Mesothelial cell of epicardium (in vitro differentiated cells): ENCODE data around the gene CEACAM7. TPM values are rescaled to one million over a fixed set of nuclear protein-coding genes. Genes with fewer than 3 reads are reported as not detected.

Experiments used
- DNase-seq, 2 experiments: peaks; one replicate each; pipeline ENCODE4 v3.0.0; 2021; ENCODE audit warnings: low spot score in 2 of 2; ENCODE audit not compliant: unreplicated experiment in 2 of 2
- H3K27ac Mint-ChIP-seq: 2 replicates; pipeline ENCODE4 v1.8.0; 2021; ENCODE audit warnings: mixed read lengths
- H3K27me3 Mint-ChIP-seq: 2 replicates; pipeline ENCODE4 v1.8.0; 2021; ENCODE audit warnings: low read depth, mixed read lengths
- H3K36me3 Mint-ChIP-seq: 2 replicates; pipeline ENCODE4 v1.8.0; 2021; ENCODE audit warnings: mixed read lengths
- H3K4me1 Mint-ChIP-seq: 2 replicates; pipeline ENCODE4 v1.8.0; 2021; ENCODE audit warnings: mixed read lengths
- H3K4me3 Mint-ChIP-seq: 2 replicates; pipeline ENCODE4 v1.8.0; 2021; ENCODE audit warnings: mild to moderate bottlenecking, moderate library complexity, mixed read lengths
- H3K9me3 Mint-ChIP-seq: 2 replicates; pipeline ENCODE4 v1.8.0; 2021; ENCODE audit warnings: mixed read lengths
- total RNA-seq: library from RNA; stranded (reverse); gene quantifications from 3 replicates; pipeline ENCODE4 v1.2.1, GENCODE V29; 2021
- TF ChIP-seq, protein P1 (sequence below): fragments of 200-600 bp; sonication (generic); IDR thresholded peaks from one replicate; pipeline ENCODE4 v1.5.0; 2021; ENCODE audit warnings: antibody characterized with exemption; ENCODE audit not compliant: unreplicated experiment

The CEACAM7 gene
- total RNA-seq, 1 donor from 2014 or later: not detected

DNA sequence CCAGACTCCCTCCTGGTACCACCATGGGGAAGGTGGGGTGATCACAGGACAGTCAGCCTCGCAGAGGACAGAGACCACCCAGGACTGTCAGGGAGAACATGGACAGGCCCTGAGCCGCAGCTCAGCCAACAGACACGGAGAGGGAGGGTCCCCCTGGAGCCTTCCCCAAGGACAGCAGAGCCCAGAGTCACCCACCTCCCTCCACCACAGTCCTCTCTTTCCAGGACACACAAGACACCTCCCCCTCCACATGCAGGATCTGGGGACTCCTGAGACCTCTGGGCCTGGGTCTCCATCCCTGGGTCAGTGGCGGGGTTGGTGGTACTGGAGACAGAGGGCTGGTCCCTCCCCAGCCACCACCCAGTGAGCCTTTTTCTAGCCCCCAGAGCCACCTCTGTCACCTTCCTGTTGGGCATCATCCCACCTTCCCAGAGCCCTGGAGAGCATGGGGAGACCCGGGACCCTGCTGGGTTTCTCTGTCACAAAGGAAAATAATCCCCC is 19.9 kb upstream of the CEACAM7 start:
- peak in 1 of 2 experiments; percentile 28 for DNase-seq
- Mint-ChIP-seq H3K4me1 (no peaks in the 10 kb centered on the region), H3K9me3 (peaks cover 54% of the 10 kb centered on the region), H3K27me3 (no peaks in the 10 kb centered on the region), H3K4me3 (no peak overlapping the region), H3K36me3 (peaks cover 8% of the 10 kb centered on the region), H3K27ac (no peak overlapping the region)
- TF ChIP-seq, protein P1, sequence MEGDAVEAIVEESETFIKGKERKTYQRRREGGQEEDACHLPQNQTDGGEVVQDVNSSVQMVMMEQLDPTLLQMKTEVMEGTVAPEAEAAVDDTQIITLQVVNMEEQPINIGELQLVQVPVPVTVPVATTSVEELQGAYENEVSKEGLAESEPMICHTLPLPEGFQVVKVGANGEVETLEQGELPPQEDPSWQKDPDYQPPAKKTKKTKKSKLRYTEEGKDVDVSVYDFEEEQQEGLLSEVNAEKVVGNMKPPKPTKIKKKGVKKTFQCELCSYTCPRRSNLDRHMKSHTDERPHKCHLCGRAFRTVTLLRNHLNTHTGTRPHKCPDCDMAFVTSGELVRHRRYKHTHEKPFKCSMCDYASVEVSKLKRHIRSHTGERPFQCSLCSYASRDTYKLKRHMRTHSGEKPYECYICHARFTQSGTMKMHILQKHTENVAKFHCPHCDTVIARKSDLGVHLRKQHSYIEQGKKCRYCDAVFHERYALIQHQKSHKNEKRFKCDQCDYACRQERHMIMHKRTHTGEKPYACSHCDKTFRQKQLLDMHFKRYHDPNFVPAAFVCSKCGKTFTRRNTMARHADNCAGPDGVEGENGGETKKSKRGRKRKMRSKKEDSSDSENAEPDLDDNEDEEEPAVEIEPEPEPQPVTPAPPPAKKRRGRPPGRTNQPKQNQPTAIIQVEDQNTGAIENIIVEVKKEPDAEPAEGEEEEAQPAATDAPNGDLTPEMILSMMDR: no peak

DNA sequence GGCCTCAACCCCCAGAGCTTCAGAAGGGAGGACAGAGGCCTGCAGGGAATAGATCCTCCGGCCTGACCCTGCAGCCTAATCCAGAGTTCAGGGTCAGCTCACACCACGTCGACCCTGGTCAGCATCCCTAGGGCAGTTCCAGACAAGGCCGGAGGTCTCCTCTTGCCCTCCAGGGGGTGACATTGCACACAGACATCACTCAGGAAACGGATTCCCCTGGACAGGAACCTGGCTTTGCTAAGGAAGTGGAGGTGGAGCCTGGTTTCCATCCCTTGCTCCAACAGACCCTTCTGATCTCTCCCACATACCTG is 19.4 kb upstream of the CEACAM7 start:
- TF ChIP-seq, protein P1: no peak
- no peak for DNase-seq
- peaks cover 5% of the 10 kb centered on the region for H3K36me3 Mint-ChIP-seq
- no peaks in the 10 kb centered on the region for H3K4me1 Mint-ChIP-seq
- no peak overlapping the region for H3K27ac Mint-ChIP-seq
- no peak overlapping the region for H3K4me3 Mint-ChIP-seq
- no peaks in the 10 kb centered on the region for H3K27me3 Mint-ChIP-seq
- peaks cover 54% of the 10 kb centered on the region for H3K9me3 Mint-ChIP-seq

- TF ChIP-seq, protein P1: peak; percentile 19
- Mint-ChIP-seq H3K4me1 (no peaks in the 10 kb centered on the region), H3K27me3 (no peaks in the 10 kb centered on the region), H3K9me3 (peaks cover 54% of the 10 kb centered on the region), H3K27ac (no peak overlapping the region), H3K4me3 (no peak overlapping the region), H3K36me3 (peaks cover 3% of the 10 kb centered on the region)
- DNase-seq: peak in 1 of 2 experiments; percentile 31
Observed at GRCh38 chr19:41706741-41707501, 18.9 kb upstream of the CEACAM7 start.

GRCh38 chr19:41705393-41706174 is 17.5 kb upstream of the CEACAM7 start:
- Mint-ChIP-seq H3K4me3 (no peak overlapping the region), H3K36me3 (peaks cover 3% of the 10 kb centered on the region), H3K27ac (no peak overlapping the region), H3K9me3 (peaks cover 42% of the 10 kb centered on the region), H3K4me1 (no peaks in the 10 kb centered on the region), H3K27me3 (no peaks in the 10 kb centered on the region)
- TF ChIP-seq, protein P1: no peak
- DNase-seq: peak in 1 of 2 experiments; percentile 17

DNA sequence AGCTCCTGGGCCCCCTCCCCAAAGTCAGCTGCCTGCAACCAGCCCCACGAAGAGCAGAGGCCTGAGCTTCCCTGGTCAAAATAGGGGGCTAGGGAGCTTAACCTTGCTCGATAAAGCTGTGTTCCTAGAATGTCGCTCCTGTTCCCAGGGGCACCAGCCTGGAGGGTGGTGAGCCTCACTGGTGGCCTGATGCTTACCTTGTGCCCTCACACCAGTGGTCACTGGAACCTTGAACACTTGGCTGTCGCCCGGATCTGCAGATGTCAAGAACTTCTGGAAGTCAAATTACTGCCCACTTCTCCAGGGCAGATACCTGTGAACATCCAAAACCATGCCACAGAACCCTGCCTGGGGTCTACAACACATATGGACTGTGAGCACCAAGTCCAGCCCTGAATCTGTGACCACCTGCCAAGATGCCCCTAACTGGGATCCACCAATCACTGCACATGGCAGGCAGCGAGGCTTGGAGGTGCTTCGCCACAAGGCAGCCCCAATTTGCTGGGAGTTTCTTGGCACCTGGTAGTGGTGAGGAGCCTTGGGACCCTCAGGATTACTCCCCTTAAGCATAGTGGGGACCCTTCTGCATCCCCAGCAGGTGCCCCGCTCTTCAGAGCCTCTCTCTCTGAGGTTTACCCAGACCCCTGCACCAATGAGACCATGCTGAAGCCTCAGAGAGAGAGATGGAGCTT is 15.7 kb upstream of the CEACAM7 start:
- H3K9me3 Mint-ChIP-seq: peaks cover 42% of the 10 kb centered on the region
- no peak overlapping the region for H3K27ac Mint-ChIP-seq
- peaks cover 6% of the 10 kb centered on the region for H3K36me3 Mint-ChIP-seq
- DNase-seq: peak in 1 of 2 experiments; percentile 20
- H3K4me1 Mint-ChIP-seq: no peaks in the 10 kb centered on the region
- TF ChIP-seq, protein P1: no peak
- no peaks in the 10 kb centered on the region for H3K27me3 Mint-ChIP-seq
- H3K4me3 Mint-ChIP-seq: no peak overlapping the region
